Measurements from ENCODE around the gene TEKT2.

Gene TEKT2, protein sequence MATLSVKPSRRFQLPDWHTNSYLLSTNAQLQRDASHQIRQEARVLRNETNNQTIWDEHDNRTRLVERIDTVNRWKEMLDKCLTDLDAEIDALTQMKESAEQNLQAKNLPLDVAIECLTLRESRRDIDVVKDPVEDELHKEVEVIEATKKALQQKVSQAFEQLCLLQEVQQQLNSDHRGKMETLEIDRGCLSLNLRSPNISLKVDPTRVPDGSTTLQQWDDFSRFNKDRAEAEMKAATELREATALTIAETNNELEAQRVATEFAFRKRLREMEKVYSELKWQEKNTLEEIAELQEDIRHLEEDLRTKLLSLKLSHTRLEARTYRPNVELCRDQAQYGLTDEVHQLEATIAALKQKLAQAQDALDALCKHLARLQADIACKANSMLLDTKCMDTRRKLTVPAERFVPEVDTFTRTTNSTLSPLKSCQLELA

GRCh38 chr1:36083635-36084496 lies at the start of gene TEKT2:
Gene TEKT2 (plus strand): TSS chr1:36084094. CDS start chr1:36084922, 828 bp downstream.
- H3K27ac ChIP-seq (ENCODE audit: low read depth, low read length) = peak within 1 kb of the TSS; percentile 35
- H3K9me3 ChIP-seq (ENCODE audit: control insufficient read depth, insufficient read depth, low read length) = no peaks in the 10 kb centered on the region
- peak within 1 kb of the TSS; percentile 66 for H3K4me3 ChIP-seq (ENCODE audit: low read depth, low read length)
- H3K27me3 ChIP-seq (ENCODE audit: control insufficient read depth, insufficient read depth, low read length) = no peaks in the 10 kb centered on the region; the same call in 1 of the 2 replicates
- H3K36me3 ChIP-seq (ENCODE audit: control insufficient read depth, insufficient read depth, low read length) = no peaks in the 10 kb centered on the region
- peak within 1 kb of the TSS; percentile 57; the same call in 1 of the 2 replicates for H3K9ac ChIP-seq (ENCODE audit: low read depth, low read length)
- H3K4me1 ChIP-seq (ENCODE audit: control insufficient read depth, insufficient read depth, low read length) = 0 out of 2 replicates have a peak, but pooled peaks cover 3% of the 10 kb centered on the region

DNA sequence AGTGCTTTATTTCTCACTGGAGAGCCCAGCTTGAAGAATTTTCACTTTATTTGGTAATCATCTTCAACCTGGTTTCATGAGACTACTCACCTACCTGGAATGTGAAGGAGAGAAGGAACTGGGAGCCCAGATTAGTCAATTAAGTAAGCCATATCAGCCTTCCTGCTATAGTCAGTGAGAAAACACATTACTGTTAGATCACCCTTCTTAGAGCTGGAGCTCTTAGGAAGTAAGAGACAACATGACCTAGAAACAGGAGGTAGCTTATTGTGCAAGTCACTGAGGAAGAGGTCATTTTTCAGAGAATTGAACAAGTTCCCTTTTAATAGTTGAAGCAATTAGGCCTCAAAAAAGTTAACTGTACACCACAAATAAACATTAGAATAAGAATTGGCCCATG lies 49.2 kb upstream of the TEKT2 start:
- Histone ChIP-seq H3K4me1 (ENCODE audit: control insufficient read depth, insufficient read depth, low read length) (no peaks in the 10 kb centered on the region), H3K27me3 (ENCODE audit: control insufficient read depth, insufficient read depth, low read length) (no peaks in the 10 kb centered on the region), H3K4me3 (ENCODE audit: low read depth, low read length) (no peak overlapping the region), H3K36me3 (ENCODE audit: control insufficient read depth, insufficient read depth, low read length) (peaks cover 6% of the 10 kb centered on the region; the same call in 1 of the 2 replicates), H3K9ac (ENCODE audit: low read depth, low read length) (no peak overlapping the region), H3K9me3 (ENCODE audit: control insufficient read depth, insufficient read depth, low read length) (no peaks in the 10 kb centered on the region), H3K27ac (ENCODE audit: low read depth, low read length) (peak overlapping the region; percentile 47)

- Histone ChIP-seq H3K4me3 (ENCODE audit: low read depth, low read length) (no peak overlapping the region), H3K4me1 (ENCODE audit: control insufficient read depth, insufficient read depth, low read length) (no peaks in the 10 kb centered on the region), H3K9ac (ENCODE audit: low read depth, low read length) (no peak overlapping the region), H3K9me3 (ENCODE audit: control insufficient read depth, insufficient read depth, low read length) (no peaks in the 10 kb centered on the region), H3K27ac (ENCODE audit: low read depth, low read length) (peak overlapping the region; percentile 47), H3K36me3 (ENCODE audit: control insufficient read depth, insufficient read depth, low read length) (peaks cover 8% of the 10 kb centered on the region), H3K27me3 (ENCODE audit: control insufficient read depth, insufficient read depth, low read length) (no peaks in the 10 kb centered on the region)
Measured at GRCh38 chr1:36035154-36035553, 48.7 kb upstream of the TEKT2 start.

DNA sequence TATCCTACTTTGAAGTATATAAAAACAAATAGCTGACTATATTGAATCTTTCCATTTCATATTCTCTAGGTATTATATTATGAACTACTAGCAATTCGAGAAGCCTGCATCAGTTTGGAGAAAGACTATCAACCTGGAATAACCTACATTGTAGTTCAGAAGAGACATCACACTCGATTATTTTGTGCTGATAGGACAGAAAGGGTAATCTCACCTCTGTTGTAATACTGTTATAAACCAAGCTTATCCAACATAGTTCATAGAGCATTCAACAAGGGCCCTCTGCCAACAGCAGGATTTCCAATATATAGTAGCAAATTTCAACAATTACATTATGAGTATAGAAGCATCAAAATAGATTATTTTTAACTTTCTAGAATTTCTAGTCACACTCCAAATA lies 43.7 kb upstream of the TEKT2 start:
- Histone ChIP-seq H3K9me3 (ENCODE audit: control insufficient read depth, insufficient read depth, low read length) (no peaks in the 10 kb centered on the region), H3K27ac (ENCODE audit: low read depth, low read length) (no peak overlapping the region), H3K27me3 (ENCODE audit: control insufficient read depth, insufficient read depth, low read length) (no peaks in the 10 kb centered on the region), H3K4me3 (ENCODE audit: low read depth, low read length) (no peak overlapping the region), H3K9ac (ENCODE audit: low read depth, low read length) (no peak overlapping the region), H3K4me1 (ENCODE audit: control insufficient read depth, insufficient read depth, low read length) (no peaks in the 10 kb centered on the region), H3K36me3 (ENCODE audit: control insufficient read depth, insufficient read depth, low read length) (peaks cover 37% of the 10 kb centered on the region)

GRCh38 chr1:36051821-36052220 lies 32.1 kb upstream of the TEKT2 start:
- Histone ChIP-seq H3K36me3 (ENCODE audit: control insufficient read depth, insufficient read depth, low read length) (peaks cover 11% of the 10 kb centered on the region), H3K4me3 (ENCODE audit: low read depth, low read length) (no peak overlapping the region), H3K9ac (ENCODE audit: low read depth, low read length) (no peak overlapping the region), H3K9me3 (ENCODE audit: control insufficient read depth, insufficient read depth, low read length) (no peaks in the 10 kb centered on the region), H3K27ac (ENCODE audit: low read depth, low read length) (no peak overlapping the region), H3K27me3 (ENCODE audit: control insufficient read depth, insufficient read depth, low read length) (no peaks in the 10 kb centered on the region), H3K4me1 (ENCODE audit: control insufficient read depth, insufficient read depth, low read length) (no peaks in the 10 kb centered on the region)

DNA sequence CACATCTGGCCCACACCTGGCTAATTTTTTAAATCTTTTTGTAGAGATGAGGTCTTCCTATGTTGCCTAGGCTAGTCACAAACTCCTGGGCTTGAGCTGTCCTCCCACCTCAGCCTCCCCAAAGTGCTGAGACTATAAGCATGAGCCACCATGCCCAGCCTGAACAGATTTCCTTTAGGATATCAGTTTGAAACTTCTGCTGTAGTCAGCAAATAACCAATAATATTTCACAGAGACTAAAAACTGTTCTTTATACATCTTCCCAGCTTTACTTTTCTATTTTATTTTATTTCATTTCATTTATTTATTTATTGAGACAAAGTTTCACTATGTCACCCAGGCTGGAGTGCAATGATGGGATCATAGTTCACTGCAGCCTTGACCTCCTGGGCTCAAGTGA lies 29.9 kb upstream of the TEKT2 start:
- Histone ChIP-seq H3K9ac (ENCODE audit: low read depth, low read length) (no peak overlapping the region), H3K27ac (ENCODE audit: low read depth, low read length) (no peak overlapping the region), H3K27me3 (ENCODE audit: control insufficient read depth, insufficient read depth, low read length) (no peaks in the 10 kb centered on the region), H3K36me3 (ENCODE audit: control insufficient read depth, insufficient read depth, low read length) (peaks cover 6% of the 10 kb centered on the region; the same call in 1 of the 2 replicates), H3K9me3 (ENCODE audit: control insufficient read depth, insufficient read depth, low read length) (no peaks in the 10 kb centered on the region), H3K4me3 (ENCODE audit: low read depth, low read length) (no peak overlapping the region), H3K4me1 (ENCODE audit: control insufficient read depth, insufficient read depth, low read length) (no peaks in the 10 kb centered on the region)

DNA sequence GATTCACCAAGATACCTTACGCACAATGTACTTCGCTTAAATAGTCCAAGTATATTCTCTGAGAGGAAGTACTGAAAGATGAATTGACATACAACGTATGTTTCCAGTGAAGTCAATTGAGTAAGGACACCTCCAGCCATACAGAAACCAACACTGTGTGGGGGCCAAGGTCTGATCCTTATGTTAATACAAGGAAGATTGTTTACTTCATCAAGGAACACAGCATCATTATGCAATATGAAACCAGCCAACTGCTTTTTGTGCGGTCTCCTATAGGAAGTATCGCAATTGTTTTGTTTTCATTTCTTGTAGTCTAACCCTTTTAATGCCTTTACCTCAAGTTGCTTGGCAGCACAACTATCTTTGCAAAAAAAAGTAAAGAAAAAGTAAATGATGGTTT lies 28.2 kb upstream of the TEKT2 start:
- Histone ChIP-seq H3K9me3 (ENCODE audit: control insufficient read depth, insufficient read depth, low read length) (no peaks in the 10 kb centered on the region), H3K4me1 (ENCODE audit: control insufficient read depth, insufficient read depth, low read length) (no peaks in the 10 kb centered on the region), H3K4me3 (ENCODE audit: low read depth, low read length) (no peak overlapping the region), H3K27me3 (ENCODE audit: control insufficient read depth, insufficient read depth, low read length) (no peaks in the 10 kb centered on the region), H3K27ac (ENCODE audit: low read depth, low read length) (no peak overlapping the region), H3K36me3 (ENCODE audit: control insufficient read depth, insufficient read depth, low read length) (peaks cover 6% of the 10 kb centered on the region; the same call in 1 of the 2 replicates), H3K9ac (ENCODE audit: low read depth, low read length) (no peak overlapping the region)

DNA sequence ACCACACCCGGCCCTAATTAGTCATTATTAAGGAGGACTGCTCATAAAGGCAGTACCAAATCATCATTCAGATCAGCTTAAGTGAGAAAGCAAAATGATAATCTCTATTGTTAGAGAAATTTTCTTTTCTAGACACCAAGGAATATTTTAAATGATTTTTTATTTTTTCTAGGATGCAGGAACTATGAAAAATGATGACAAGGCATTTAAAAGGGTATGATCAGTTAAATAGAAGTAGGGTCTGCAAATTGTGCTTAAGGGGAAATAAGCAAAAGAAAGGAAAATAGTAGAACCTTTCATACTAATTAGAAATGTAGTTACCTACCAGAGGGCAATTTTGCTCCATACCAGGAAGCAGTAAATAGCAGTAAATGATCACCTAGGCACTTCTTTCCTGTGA lies 21.6 kb upstream of the TEKT2 start:
- no peaks in the 10 kb centered on the region for H3K36me3 ChIP-seq (ENCODE audit: control insufficient read depth, insufficient read depth, low read length)
- no peaks in the 10 kb centered on the region for H3K27me3 ChIP-seq (ENCODE audit: control insufficient read depth, insufficient read depth, low read length)
- no peak overlapping the region for H3K9ac ChIP-seq (ENCODE audit: low read depth, low read length)
- H3K27ac ChIP-seq (ENCODE audit: low read depth, low read length) = no peak overlapping the region
- no peaks in the 10 kb centered on the region for H3K4me1 ChIP-seq (ENCODE audit: control insufficient read depth, insufficient read depth, low read length)
- no peak overlapping the region for H3K4me3 ChIP-seq (ENCODE audit: low read depth, low read length)
- H3K9me3 ChIP-seq (ENCODE audit: control insufficient read depth, insufficient read depth, low read length) = no peaks in the 10 kb centered on the region

GRCh38 chr1:36067871-36068270 lies 16.0 kb upstream of the TEKT2 start:
- H3K36me3 ChIP-seq (ENCODE audit: control insufficient read depth, insufficient read depth, low read length) = no peaks in the 10 kb centered on the region
- H3K27me3 ChIP-seq (ENCODE audit: control insufficient read depth, insufficient read depth, low read length) = no peaks in the 10 kb centered on the region
- no peaks in the 10 kb centered on the region for H3K9me3 ChIP-seq (ENCODE audit: control insufficient read depth, insufficient read depth, low read length)
- H3K4me3 ChIP-seq (ENCODE audit: low read depth, low read length) = no peak overlapping the region
- peaks cover 8% of the 10 kb centered on the region; the same call in 1 of the 2 replicates for H3K4me1 ChIP-seq (ENCODE audit: control insufficient read depth, insufficient read depth, low read length)
- no peak overlapping the region for H3K27ac ChIP-seq (ENCODE audit: low read depth, low read length)
- no peak overlapping the region for H3K9ac ChIP-seq (ENCODE audit: low read depth, low read length)

GRCh38 chr1:36068866-36069265 lies 15.0 kb upstream of the TEKT2 start:
- Histone ChIP-seq H3K36me3 (ENCODE audit: control insufficient read depth, insufficient read depth, low read length) (no peaks in the 10 kb centered on the region), H3K27ac (ENCODE audit: low read depth, low read length) (no peak overlapping the region), H3K9ac (ENCODE audit: low read depth, low read length) (no peak overlapping the region), H3K27me3 (ENCODE audit: control insufficient read depth, insufficient read depth, low read length) (no peaks in the 10 kb centered on the region), H3K4me1 (ENCODE audit: control insufficient read depth, insufficient read depth, low read length) (peaks cover 8% of the 10 kb centered on the region; the same call in 1 of the 2 replicates), H3K9me3 (ENCODE audit: control insufficient read depth, insufficient read depth, low read length) (no peaks in the 10 kb centered on the region), H3K4me3 (ENCODE audit: low read depth, low read length) (no peak overlapping the region)

GRCh38 chr1:36070349-36070748 lies 13.5 kb upstream of the TEKT2 start:
- Histone ChIP-seq H3K27me3 (ENCODE audit: control insufficient read depth, insufficient read depth, low read length) (no peaks in the 10 kb centered on the region), H3K9ac (ENCODE audit: low read depth, low read length) (no peak overlapping the region), H3K4me1 (ENCODE audit: control insufficient read depth, insufficient read depth, low read length) (peaks cover 8% of the 10 kb centered on the region; the same call in 1 of the 2 replicates), H3K4me3 (ENCODE audit: low read depth, low read length) (no peak overlapping the region), H3K9me3 (ENCODE audit: control insufficient read depth, insufficient read depth, low read length) (no peaks in the 10 kb centered on the region), H3K36me3 (ENCODE audit: control insufficient read depth, insufficient read depth, low read length) (no peaks in the 10 kb centered on the region), H3K27ac (ENCODE audit: low read depth, low read length) (no peak overlapping the region)
